Stimulated activated CD4-positive, alpha-beta T cell treated with anti-CD3 and anti-CD28 coated beads, Interleukin-1b, Interleukin-23, amount 100 ng/mL, for 1 hour (primary cell): ENCODE data around the gene LMNTD1.
"Not testable (repeated sequence)": the region's sequence is repeated elsewhere in the genome, so short reads cannot be mapped to it uniquely, and the experiment has no call there.

Experiments used
- DNase-seq, 2 donors: peaks; one replicate each; pipeline ENCODE4 v3.0.0-alpha.2; 2020; ENCODE audit warnings: low read depth in 2 of 2

Gene LMNTD1

DNA sequence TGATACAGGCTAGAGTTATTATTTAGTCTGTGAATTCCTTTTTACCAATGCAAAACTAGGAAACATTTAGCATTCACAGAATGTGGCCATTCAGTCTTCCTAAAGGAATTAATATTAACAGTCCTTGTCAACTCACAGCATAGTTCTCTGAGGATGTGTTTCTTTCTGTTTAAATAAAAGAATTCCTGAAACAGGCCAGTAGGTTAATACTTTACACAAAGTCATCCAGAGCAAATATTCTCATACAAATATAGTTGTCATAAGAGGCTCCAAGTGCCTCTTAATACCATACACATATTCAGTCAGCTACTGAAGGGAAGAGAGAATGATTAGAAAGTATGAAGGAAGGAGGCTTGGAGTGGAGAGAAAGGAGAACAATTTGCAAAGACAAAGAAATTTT is 120.1 kb downstream of the LMNTD1 start:
- DNase-seq, result no peak

DNA sequence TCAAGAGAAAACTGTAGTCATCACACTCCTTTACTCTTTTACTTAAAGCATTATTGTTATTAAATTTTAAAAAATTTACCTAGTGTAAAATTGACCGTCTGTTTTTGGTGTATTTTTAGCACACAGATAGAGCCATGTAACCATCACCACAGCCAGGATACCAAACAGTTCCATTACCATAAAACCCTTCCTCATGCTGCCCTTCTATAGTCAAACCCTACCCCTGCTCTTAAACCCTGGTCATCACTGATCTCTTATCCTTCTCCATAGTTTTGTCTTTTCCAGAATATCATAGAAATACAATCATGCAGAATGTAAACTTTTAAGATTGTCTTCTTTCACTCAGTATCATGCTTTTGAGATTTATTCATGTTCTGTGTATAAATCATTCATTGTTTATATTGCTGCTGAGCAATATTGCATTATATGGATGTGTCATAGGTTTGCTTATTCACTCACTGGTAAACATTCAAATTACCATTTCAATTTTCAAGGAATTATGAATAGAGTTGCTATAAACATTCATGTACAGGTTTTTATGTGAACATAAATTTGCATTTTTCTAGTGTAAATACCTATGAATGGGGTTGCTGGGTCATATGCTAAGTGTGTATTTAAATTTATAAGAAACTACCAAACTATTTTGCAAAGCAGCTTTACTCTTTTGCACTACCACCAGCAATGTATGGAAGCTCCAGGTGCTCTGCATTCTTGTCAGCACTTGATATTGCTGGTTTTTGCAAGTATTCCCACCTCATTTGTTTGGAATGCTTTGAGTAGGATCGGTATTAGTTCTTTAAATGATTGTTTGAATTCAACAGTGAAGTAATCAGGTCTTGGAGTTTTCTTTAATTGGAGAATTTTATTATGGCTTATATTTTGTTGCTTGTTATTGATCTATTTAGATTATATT is 125.5 kb downstream of the LMNTD1 start:
- DNase-seq, result no peak

DNA sequence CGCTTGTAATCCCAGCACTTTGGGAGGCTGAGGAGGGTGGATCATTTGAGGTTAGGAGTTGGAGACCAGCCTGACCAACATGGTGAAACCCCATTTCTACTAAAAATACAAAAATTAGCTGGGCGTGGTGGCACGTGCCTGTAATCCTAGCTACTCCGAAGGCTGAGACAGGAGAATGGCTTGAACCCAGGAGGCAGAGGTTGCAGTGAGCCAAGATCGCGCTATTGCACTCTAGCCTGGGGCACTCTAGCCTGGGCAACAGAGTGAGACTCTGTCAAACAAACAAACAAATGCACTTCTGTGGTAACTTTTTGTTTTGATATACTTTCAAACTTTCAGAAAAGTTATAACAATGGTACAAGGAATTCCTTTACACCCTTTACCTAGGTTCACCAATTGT is 126.3 kb downstream of the LMNTD1 start:
- not testable (repeated sequence) for DNase-seq
